Colonic mucosa (tissue), 4 donors: ENCODE measurements around the gene HLCS. TPM values are rescaled to one million over a fixed set of nuclear protein-coding genes. Genes with fewer than 3 reads are reported as not detected.

Source experiments
- DNase-seq: peaks from one replicate; pipeline ENCODE4 v3.0.0-alpha.2; 2020
- H3K27ac ChIP-seq: fragments of 200-600 bp; one replicate; pipeline ENCODE4 v1.8.0; 2021
- H3K27me3 ChIP-seq: fragments of 200-600 bp; one replicate; pipeline ENCODE4 v1.8.0; 2021
- H3K36me3 ChIP-seq: fragments of 200-600 bp; one replicate; pipeline ENCODE4 v1.8.0; 2021
- H3K4me1 ChIP-seq: fragments of 200-600 bp; one replicate; pipeline ENCODE4 v1.8.0; 2021; ENCODE audit warnings: mild to moderate bottlenecking
- H3K4me3 ChIP-seq: fragments of 200-600 bp; one replicate; pipeline ENCODE4 v1.8.0; 2021
- H3K9ac ChIP-seq, 2 donors: one replicate each; pipeline ENCODE4 v1.7.0; 2013; ENCODE audit warnings: control low read depth in 2 of 2, low read depth in 2 of 2, low read length in 2 of 2
- H3K9me3 ChIP-seq: fragments of 200-600 bp; one replicate; pipeline ENCODE4 v1.8.0; 2021
- CTCF ChIP-seq: fragments of 200-600 bp; IDR thresholded peaks from one replicate; pipeline ENCODE4 v1.8.0; 2022; ENCODE audit warnings: antibody characterized with exemption, mild to moderate bottlenecking
- intact Hi-C: fragments of 100-400 bp; cut with DNase I; formaldehyde crosslinking; loops from one replicate; pipeline ENCODE4 v1.14.1; 2022
- total RNA-seq, 2 donors: library from RNA; stranded (reverse); fragmentation: NEBNext Ultra II Directional in 1 of 2; extraction: Animal tissue kit (Norgen Biotek cat#: 25700) in 1 of 2; gene quantifications; one replicate each; pipeline ENCODE4 v1.2.1, GENCODE V29; 2021
- donor health status: healthy.
- donor health status: DM: no; HTN: no; CAD: no.
- donor health status: DM: no; HTN: no; CAD: no.

HLCS gene
- total RNA-seq, 2 donors from 2014 or later = 10.8 to 11.4 TPM

- Histone ChIP-seq H3K27ac (no peak overlapping the region), H3K9me3 (no peaks in the 10 kb centered on the region), H3K4me1 (no peaks in the 10 kb centered on the region), H3K4me3 (no peak overlapping the region), H3K36me3 (no peaks in the 10 kb centered on the region), H3K9ac (no peak overlapping the region), H3K27me3 (no peaks in the 10 kb centered on the region)
- no peak for TF ChIP-seq CTCF
- intact Hi-C loops = loop anchor here (10.0 kb wide), 2 partner anchors 106 to 216 kb away; no protein-coding TSS in a partner anchor
- DNase-seq = no peak
These were observed 116.1 kb downstream of the HLCS start for GRCh38 chr21:36850372-36850771.

GRCh38 chr21:36849461-36850105, 116.9 kb downstream of the HLCS start:
- H3K9me3 ChIP-seq = no peaks in the 10 kb centered on the region
- no peak overlapping the region for H3K9ac ChIP-seq
- H3K4me1 ChIP-seq = no peaks in the 10 kb centered on the region
- no peaks in the 10 kb centered on the region for H3K27me3 ChIP-seq
- TF ChIP-seq CTCF = no peak
- H3K27ac ChIP-seq = no peak overlapping the region
- H3K36me3 ChIP-seq = no peaks in the 10 kb centered on the region
- no peak for DNase-seq
- intact Hi-C loops = loop anchor here (10.0 kb wide), 2 partner anchors 105 to 215 kb away; no protein-coding TSS in a partner anchor
- no peak overlapping the region for H3K4me3 ChIP-seq

- H3K36me3 ChIP-seq = no peaks in the 10 kb centered on the region
These were observed 117.7 kb downstream of the HLCS start for GRCh38 chr21:36848730-36849274.

GRCh38 chr21:36847189-36847588, 119.3 kb downstream of the HLCS start:
- intact Hi-C loops = no loop called here
- DNase-seq = no peak

More at GRCh38 chr21:36848730-36849274, 117.7 kb downstream of the HLCS start:
- DNase-seq = no peak
- Histone ChIP-seq H3K27ac (no peak overlapping the region), H3K9me3 (no peaks in the 10 kb centered on the region), H3K4me1 (no peaks in the 10 kb centered on the region), H3K27me3 (no peaks in the 10 kb centered on the region), H3K4me3 (no peak overlapping the region), H3K9ac (no peak overlapping the region)
- intact Hi-C loops = no loop called here
- no peak for TF ChIP-seq CTCF

GRCh38 chr21:36846631-36847030, 119.8 kb downstream of the HLCS start:
- H3K36me3 ChIP-seq = no peaks in the 10 kb centered on the region
- intact Hi-C loops = no loop called here
- TF ChIP-seq CTCF = no peak
- no peak overlapping the region for H3K9ac ChIP-seq
- no peak overlapping the region for H3K4me3 ChIP-seq
- no peak overlapping the region for H3K27ac ChIP-seq
- no peaks in the 10 kb centered on the region for H3K9me3 ChIP-seq
- no peaks in the 10 kb centered on the region for H3K27me3 ChIP-seq
- H3K4me1 ChIP-seq = no peaks in the 10 kb centered on the region
- no peak for DNase-seq

More at GRCh38 chr21:36847189-36847588, 119.3 kb downstream of the HLCS start:
- no peaks in the 10 kb centered on the region for H3K9me3 ChIP-seq
- no peak overlapping the region for H3K9ac ChIP-seq
- no peak overlapping the region for H3K4me3 ChIP-seq
- H3K27ac ChIP-seq = no peak overlapping the region
- no peak for TF ChIP-seq CTCF
- H3K27me3 ChIP-seq = no peaks in the 10 kb centered on the region
- H3K36me3 ChIP-seq = no peaks in the 10 kb centered on the region
- no peaks in the 10 kb centered on the region for H3K4me1 ChIP-seq
